DND-41 (cell line): ENCODE results near the gene TYMS.

ENCODE experiments used
- EZH2 ChIP-seq: IDR thresholded peaks from 3 replicates; pipeline ENCODE4 v1.6.1; 2012; ENCODE audit warnings: borderline replicate concordance, low read depth, mild to moderate bottlenecking, moderate library complexity, low read length, inconsistent platforms; ENCODE audit not compliant: severe bottlenecking
- TF ChIP-seq, protein P1 (sequence below): IDR thresholded peaks from 2 replicates; pipeline ENCODE4 v1.5.1; 2012; ENCODE audit warnings: borderline replicate concordance, low read length, moderate library complexity, mild to moderate bottlenecking; ENCODE audit not compliant: poor library complexity, severe bottlenecking; ENCODE audit errors: extremely low read depth

DNA sequence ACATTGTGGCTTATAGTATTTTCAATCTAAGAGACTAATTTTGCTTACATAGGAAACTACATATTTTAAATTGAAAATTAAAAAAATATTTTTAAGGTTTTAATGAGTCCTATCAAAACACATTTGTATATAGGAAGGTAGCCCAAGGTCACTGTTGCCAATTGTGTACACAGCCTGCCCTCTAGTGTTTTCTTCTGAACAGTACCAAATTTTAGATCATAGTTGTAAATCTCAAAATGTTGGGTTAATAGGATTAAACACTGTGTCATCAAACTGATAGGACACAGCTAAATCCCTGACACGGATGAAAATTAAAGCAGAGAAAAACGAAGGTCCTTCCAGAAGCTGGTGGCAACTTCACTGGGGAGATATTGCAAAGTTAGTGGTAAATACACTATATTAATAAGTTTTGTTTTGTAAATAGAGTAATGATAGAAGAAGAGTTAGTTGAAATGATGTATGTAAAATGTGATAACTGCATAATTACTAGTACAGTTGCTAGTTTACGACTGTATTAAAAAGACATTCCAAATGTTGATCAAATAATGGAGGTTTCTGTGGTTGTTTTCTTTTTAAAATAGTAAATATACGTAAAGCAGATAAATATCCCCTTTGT, 41.0 kb upstream of the TYMS start:
- TF ChIP-seq, protein P1, sequence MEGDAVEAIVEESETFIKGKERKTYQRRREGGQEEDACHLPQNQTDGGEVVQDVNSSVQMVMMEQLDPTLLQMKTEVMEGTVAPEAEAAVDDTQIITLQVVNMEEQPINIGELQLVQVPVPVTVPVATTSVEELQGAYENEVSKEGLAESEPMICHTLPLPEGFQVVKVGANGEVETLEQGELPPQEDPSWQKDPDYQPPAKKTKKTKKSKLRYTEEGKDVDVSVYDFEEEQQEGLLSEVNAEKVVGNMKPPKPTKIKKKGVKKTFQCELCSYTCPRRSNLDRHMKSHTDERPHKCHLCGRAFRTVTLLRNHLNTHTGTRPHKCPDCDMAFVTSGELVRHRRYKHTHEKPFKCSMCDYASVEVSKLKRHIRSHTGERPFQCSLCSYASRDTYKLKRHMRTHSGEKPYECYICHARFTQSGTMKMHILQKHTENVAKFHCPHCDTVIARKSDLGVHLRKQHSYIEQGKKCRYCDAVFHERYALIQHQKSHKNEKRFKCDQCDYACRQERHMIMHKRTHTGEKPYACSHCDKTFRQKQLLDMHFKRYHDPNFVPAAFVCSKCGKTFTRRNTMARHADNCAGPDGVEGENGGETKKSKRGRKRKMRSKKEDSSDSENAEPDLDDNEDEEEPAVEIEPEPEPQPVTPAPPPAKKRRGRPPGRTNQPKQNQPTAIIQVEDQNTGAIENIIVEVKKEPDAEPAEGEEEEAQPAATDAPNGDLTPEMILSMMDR = peak; percentile 65
- TF ChIP-seq EZH2 = no peak
